Ammon's horn (tissue), 1 donor: Measurements from ENCODE around the gene BABAM1.
"Not testable (repeated sequence)": the region's sequence is repeated elsewhere in the genome, so short reads cannot be mapped to it uniquely, and the experiment has no call there.

ENCODE experiments used
- DNase-seq: peaks from one replicate; pipeline ENCODE4 v3.0.0-alpha.2; 2016; ENCODE audit warnings: low spot score

Gene BABAM1

DNA sequence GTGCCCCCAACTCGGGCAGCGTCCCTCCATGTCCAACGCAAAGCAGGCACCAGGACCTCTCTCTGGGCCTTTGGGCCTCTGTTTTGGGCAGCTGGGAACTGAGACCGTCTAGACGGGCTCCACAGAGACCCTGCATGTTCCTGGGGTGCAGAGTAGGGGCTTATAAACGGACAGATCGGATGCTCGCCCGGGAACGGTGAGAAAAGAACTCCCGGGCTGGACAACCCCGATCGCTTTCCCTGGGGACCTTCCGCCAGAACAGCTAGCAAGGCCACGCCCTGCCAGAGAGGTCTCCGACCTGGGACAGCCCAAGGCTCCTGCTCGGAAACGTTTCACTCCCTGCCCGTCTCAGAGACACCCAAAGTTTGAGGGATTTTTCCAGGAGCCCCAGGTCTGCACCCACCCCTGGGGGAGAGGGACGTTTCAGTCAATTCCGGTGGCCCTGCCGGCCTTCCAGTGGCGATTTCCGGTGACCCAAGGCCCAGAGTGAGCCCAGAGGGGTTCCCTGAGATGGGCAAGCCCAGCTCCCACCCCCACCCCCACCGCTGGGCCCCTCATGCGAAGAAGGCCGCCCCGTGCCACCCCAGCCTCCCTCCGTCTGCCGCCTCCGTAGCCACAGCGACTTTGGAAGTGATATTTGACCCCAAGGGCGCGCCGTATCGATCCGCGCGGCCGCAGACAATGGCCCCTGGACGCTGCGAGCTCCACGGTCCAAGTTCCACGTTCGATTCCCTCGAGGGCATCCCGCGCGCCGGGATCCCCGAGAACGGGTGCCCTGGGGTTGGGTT, 23.2 kb upstream of the BABAM1 start:
- no peak for DNase-seq

DNA sequence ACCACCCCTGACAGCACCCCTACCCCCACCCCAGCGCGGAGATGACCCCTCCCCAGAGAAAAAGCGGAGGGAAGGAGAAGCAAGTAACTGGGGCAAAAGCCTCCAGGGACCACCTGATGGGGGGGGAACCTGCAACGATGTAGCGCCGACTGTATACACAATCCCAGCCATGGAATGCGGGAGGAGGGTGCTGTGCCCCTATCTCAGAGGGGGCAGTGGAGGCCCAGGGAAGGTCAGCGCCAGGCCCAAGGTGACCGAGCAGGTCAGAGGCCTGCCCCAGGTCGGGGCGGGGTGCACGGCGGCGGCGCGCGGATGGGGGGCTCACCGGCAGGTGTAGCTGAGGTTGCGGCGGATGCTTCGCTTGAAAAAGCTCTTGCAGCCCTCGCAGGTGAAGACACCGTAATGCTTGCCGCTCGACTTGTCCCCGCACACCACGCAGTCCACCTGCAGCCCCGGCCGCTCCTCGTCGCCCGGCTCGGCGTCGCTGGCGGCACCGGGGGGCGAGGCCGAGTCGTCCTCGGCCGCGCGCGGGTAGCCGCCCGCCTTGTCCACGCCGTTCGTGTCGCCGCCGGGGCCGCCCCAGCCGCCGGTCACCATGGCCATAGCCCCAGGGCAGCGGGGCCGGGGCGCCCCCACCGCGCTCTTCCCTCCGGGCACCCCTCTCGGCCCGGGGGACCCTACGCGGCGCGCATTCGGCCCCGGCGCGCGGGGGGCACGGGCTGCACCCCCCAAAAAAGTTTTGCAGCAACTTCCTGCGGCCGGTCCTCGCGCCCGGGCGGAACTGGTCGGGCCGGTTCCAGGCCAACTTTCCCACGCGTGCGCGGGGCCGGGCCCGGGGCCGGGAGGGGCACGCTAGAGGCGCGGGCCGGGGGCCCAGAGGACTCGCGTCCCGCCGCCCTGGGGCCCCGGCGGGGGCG, 22.4 kb upstream of the BABAM1 start:
- no peak for DNase-seq

- DNase-seq = no peak
Observed at GRCh38 chr19:17245535-17245984, 21.7 kb upstream of the BABAM1 start, which contains the start of gene NR2F6. TSS of gene NR2F6 (minus strand) at chr19:17245919. CDS start at chr19:17245220, 699 bp downstream.

DNA sequence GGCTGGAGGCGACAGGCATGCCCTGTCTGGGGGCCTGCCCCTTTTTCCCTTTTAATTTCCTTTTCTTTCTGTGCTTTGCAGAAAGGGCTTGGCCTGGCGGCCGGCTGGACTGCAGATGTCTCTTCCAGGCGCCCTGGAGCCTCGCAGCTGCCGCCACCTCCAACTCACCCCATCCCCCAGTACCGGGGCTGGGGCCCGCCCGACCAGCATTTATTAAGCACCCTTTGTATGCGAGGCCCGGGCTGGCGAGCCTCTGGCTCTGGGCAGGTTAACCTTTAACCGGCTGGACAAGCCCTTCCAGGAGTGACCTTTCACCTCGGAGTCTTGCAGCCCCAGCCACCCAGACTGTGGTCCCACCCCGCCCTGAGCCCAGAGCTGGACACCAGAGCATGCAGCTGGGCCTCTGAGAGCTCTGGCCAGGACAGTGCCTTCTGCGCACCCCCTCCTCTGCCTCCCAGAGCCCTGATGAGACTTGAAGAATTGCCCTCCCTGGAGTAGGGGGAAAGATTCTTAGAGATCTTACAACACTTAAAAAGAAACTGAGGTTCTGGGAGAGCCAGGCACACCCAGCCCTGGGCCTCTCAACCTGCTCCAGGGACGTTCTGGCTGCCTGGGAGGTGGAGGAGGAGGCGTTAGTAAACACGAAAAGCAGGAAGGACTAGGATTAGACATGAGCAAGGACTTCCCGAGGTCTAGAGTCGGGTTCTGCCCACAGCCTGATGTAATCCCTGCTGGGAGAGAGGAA, 20.4 kb upstream of the BABAM1 start:
- DNase-seq = no peak

GRCh38 chr19:17248011-17248776, 19.0 kb upstream of the BABAM1 start:
- no peak for DNase-seq

DNA sequence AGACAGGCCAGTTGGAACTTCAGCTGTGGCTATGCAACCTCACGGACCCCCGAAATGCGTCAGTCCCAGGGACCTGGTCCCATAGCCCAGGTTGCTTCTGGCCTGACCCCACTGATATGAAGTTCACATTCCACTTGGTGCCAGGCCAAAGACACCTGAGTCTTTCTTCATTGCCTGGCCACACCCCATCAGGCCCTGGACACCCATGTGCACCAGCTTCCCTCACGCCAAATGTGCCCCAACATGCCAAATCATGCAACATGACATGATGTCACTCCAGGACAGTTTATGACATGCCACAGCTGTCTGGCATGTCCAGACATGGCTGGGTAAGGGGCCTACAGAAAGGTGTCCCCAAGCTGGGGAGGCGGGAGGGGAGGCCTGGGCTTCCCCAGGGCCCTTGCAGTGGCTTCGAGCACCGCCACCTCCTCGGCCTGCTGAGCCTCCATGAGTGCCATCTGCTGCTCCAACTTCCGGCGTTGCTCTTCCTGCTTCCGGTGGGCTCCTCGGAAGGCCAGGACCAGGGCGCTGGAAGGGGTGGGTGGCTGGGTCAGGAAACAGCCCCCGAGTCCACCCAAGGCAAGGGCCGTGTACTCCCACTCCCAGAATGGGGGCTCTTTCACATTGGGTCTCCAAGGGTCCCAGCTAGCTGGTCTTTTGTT, 17.2 kb upstream of the BABAM1 start:
- no peak for DNase-seq

DNA sequence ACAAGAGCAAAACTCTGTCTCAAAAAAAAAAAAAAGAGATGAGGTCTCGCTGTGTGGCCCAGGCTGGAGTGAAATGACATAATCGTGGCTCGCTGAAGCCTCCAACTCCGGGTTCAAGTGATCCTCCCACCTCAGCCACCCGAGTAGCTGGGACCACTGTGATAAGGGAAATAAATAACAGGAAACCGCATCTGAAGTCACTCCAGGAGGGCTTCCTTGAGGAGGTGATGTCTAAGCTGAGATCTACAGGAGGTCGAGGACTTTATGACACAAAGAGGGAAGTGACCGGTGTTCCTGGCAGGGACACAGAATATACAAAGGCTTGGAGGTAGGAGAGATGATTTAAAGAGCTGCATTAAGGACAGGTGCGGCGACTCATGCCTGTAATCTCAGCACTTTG, 12.6 kb upstream of the BABAM1 start:
- no peak for DNase-seq

GRCh38 chr19:17255150-17255621, 12.1 kb upstream of the BABAM1 start:
- no peak for DNase-seq

DNA sequence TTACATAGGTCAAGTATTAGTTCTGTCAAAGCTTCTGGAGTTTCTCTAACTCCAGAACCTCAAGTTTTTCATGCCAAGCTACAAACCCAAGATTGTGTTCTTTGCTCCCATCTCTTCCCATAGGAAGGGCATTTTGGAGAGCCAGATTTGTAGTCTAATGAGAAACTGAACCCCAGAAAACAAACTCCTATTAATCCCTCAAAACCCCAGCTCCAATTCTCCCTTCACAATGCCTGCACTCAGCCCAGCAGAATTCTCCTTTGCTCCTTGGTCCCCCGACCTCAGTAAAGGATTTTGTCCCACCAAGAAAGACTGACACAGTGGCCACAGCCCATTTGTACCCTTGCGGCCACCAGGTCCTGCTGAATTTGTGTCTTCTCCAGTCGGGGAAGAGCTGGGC, 11.1 kb upstream of the BABAM1 start:
- no peak for DNase-seq

DNA sequence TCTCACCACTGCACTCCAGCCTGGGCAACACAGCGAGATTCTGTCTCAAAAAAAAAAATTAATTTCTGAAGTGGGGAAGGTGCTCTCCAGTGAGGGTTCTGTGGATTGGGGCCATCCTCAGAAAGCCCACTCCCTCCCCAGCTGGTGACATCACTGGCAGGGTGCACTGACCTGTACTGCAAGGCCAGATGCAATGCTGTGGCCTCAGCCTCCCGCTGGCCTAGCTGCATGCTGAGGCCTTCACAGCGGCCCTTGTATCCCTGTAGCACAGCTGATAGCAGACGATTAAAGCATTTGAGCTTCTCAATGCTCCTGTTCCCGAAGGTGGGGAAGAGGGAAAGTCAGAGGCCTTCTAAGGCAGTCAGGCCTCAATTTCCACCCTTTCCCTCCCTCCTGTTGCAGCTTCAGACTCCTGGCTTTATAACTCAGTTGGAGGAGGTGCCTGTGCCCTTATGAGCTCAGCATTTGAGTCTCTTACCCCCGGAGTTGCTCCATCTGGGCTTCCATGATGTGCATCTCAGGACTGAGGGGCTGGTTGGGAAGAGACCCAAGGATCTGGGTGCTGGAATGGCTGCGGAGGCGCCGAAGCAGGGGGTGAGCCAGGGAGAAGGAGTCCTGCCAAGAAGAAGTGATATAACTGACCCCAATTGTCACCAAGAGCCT, 8.0 kb upstream of the BABAM1 start:
- DNase-seq = no peak

DNA sequence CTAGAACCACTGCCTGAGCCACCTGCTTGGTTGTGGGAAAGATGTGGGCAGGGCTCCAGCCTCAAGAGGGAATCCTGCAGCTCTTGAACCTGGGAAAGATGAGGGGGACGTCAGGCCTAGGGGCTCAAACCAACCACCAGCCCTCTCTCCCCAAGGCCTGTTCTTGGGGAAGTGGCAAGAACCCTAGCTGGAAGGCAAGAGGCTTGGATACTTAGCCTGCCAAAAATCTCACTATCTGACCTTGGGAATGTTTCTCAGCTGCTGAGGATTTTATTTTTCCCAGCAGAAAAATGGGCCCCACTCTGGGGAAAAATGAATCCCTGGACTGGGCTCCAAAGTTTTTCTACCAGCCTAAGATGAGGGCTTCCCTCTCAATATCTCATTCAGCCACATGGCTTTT, 7.3 kb upstream of the BABAM1 start:
- DNase-seq = no peak

- peak; percentile 70 for DNase-seq
Observed at GRCh38 chr19:17260842-17261325, 6.4 kb upstream of the BABAM1 start.

DNA sequence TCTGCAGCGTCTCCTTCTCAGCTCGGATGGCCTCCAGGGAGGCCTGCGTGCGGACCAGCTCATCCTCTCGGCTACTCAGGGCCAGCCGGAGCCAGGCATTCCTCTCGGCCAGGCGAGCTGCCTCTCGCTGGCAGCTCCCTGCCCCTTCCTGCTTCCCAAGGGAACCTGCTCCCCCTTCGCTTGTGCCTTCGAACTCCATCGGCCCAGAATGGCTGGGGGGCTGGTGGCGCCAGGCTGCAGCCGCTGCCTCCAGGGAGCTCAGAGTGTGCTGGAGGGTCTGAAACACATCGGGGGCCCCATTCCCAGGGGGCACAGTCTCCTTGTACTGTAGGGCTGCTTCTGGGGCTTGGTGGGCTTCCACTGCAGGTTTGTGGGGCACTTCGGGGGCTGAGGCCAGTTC, 4.7 kb upstream of the BABAM1 start:
- no peak for DNase-seq

DNA sequence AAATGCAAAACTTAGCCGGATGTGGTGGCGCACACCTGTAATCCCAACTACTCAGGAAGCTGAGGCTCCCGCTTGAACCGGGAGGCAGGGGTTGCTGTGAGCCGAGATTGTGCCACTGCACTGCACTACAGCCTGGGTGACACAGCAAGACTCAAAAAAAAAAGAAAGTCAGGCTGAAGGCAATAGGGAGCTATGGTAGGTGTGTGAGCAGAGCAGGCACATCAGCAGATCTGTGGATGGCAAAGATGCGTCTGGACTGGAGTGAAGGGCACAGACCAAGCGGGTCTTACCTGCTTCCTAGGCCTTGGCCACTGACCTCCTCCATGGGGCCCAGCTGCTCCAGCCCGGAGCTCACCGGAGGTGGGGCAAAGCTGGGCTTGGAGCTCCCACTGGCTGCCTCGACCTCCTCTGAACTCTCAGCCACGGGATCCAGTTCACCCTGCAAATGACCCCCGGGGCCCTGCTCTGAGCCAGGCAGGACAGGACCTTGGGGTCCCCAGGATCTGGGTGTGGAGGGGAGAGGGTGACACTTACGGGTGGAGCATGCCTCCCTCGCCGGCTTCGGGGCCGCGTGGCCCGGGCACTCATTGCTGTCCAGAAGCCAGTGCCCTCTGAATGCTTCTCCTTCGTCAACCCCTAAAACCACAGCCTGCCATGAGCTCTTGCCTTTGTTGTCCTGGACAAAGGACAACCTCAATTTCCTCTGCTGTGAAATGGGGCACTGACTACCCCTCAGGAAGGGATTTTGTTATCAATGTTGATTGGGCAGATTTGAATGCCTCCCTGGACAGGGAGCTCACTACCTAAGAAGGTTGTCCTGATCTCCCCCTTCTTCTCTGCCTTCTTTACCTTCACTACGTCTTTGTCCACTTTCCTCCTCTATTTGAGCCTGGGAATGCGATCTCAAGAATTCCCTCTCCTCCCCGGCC, 3.3 kb upstream of the BABAM1 start:
- no peak for DNase-seq

DNA sequence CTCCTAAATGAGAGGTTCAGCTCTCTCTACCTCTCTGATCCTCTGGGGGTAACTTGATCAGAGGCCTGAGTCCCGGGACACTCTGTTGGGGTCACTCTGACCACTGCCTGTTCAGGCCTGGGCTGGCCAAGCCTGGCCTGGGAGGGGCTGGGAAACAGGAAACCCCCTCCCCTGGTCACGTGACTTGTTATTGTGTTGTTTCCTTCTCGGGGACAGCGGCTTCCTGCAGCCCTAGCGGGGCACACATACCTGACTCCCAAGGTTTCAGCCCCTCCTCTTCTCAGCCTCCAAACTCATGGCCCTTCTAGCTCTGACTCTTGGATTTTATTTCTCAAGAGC, 2.6 kb upstream of the BABAM1 start, which contains the start of gene USHBP1:
USHBP1 (minus strand) TSS at position 105 of the 339 bp plus-strand sequence. CDS start 446 bp downstream, outside the sequence.
- no peak for DNase-seq

GRCh38 chr19:17266026-17266425, 1.2 kb upstream of the BABAM1 start:
- DNase-seq = no peak

DNA sequence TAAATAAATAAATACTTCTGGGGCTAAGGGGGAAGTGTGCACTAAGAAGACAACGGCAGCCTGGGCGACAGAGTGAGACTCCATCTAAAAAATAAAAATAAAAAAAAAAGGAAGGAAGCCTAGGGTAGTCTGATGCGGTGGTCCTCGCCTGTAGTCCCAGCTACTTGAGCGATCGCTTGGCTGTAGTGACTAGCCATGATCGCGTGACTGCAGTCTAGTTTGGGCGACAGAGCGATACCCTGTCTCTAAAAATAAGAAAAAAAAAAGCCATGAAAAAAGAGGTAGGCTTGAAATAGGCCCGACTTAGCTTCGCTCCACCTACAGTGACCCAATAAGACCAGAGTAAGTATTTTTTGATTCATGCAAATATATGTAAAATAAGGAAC, 661 bp upstream of the BABAM1 start:
- no peak for DNase-seq

GRCh38 chr19:17268754-17269153, 1.5 kb downstream of the BABAM1 start:
- no peak for DNase-seq

DNA sequence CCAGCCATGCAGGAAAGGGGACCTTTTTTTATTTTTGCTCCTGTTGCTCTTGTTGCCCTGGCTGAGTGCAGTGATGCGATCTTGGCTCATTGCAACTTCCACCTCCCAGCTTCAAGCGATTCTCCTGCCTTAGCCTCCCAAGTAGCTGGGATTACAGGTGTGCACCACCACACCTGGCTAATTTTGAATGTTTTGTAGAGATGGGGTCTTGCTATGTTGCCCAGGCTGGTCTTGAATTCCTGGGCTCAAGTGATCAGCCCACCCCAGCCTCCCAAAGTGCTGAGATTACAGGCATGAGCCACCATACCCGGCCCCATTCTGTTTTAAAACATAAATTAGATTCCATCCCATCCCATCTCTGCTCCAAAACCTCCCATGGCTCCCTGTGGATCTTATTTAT, 7.6 kb downstream of the BABAM1 start:
- DNase-seq = not testable (repeated sequence)
